GM20431 (cell line): ENCODE data around the gene DDA1.
"Not testable (repeated sequence)": the region's sequence is repeated elsewhere in the genome, so short reads cannot be mapped to it uniquely, and the experiment has no call there.

Source experiments
- in situ Hi-C: fragments of 300-500 bp; cut with MseI, MboI; formaldehyde crosslinking; loops from one replicate; pipeline ENCODE4 v1.15.0; 2020; ENCODE audit warnings: low sequenced_read_pairs; ENCODE audit not compliant: unreplicated experiment

DDA1 gene

DNA sequence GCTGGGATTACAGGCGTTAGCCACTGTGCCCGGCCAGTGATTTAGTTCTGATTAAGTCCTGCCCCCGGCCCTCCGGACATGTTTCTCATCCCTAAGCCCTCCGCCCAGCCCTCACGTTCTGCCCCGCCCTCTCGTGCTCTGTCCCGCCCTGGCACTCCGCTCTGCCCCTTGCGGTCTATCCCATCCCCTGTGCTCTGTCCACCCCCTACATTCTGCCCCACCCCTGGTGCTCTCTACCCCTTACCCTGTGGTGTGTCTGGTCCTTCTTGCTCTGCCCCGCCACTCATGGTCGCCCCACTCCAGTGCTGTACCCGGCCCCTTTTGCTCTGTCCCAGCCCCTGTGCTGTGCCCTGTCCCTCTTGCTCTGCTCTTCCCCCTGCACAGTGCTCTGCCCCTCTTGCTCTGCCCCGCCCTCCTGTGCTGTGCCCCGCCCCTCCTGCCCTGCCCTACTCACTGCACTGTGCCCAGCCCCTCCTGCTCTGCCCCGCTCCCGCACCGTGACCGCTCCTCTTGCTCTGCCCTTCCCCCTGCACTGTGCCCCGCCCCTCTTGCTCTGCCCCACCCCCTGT is 31.0 kb downstream of the DDA1 start:
- in situ Hi-C loops: loop anchor here (10.0 kb wide), 1 partner anchor 54 kb away; the partner anchor contains the start of gene CCDC194

DNA sequence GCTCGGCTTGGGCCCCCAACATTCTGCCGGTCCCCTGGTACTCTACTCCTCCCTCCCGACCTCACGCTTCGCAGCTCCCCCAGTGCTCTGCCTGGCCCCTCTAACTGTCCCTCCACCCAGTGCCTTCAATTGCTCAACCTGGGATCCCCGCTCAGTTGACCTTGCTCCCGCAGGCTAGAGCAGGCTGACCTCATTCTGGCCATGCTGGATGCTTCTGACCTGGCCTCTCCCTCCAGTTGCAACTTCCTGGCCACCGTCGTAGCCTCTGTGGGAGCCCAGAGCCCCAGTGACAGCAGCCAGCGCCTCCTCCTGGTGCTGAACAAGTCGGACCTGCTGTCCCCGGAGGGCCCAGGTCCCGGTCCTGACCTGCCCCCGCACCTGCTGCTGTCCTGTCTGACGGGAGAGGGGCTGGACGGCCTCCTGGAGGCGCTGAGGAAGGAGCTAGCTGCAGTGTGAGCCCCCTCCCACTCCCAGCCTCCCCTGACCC is 31.6 kb downstream of the DDA1 start:
- in situ Hi-C loops: loop anchor here (10.0 kb wide), 1 partner anchor 54 kb away; the partner anchor contains the start of gene CCDC194

DNA sequence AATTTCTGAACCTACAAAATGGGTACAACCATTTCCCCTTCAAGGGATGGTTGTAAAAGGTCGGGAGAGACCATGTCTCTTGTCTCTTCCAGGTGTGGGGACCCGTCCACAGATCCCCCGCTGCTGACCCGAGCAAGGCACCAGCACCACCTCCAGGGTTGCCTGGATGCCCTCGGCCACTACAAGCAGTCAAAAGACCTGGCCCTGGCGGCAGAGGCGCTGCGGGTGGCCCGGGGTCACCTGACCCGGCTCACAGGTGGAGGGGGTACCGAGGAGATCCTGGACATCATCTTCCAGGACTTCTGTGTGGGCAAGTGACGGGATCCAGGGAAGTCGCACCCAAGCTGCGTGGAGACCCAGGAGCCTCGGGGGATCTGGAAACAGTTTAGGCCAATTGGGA is 32.0 kb downstream of the DDA1 start:
- in situ Hi-C loops: loop anchor here (10.0 kb wide), 1 partner anchor 53 kb away; the partner anchor contains the start of gene CCDC194

DNA sequence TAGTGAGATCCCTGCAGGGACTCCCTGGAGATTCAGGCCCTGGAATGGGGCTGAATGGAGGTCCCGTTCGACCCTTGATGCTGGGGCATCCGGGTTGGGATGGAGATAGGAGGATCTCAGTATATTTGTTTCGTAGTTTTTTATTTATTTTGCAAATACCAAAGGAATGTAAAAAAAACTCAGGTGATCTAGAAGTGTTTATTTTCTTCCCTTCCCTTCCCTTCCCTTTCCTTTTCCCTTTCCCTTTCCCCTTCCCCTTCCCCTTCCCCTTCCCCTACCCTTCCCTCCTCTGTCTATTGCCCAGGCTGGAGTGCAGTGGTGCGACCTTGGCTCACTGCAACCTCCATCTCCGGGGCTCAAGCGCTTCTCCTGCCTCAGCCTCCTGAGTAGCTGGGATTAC is 32.5 kb downstream of the DDA1 start:
- in situ Hi-C loops: loop anchor here (10.0 kb wide), 1 partner anchor 53 kb away; the partner anchor contains the start of gene CCDC194

DNA sequence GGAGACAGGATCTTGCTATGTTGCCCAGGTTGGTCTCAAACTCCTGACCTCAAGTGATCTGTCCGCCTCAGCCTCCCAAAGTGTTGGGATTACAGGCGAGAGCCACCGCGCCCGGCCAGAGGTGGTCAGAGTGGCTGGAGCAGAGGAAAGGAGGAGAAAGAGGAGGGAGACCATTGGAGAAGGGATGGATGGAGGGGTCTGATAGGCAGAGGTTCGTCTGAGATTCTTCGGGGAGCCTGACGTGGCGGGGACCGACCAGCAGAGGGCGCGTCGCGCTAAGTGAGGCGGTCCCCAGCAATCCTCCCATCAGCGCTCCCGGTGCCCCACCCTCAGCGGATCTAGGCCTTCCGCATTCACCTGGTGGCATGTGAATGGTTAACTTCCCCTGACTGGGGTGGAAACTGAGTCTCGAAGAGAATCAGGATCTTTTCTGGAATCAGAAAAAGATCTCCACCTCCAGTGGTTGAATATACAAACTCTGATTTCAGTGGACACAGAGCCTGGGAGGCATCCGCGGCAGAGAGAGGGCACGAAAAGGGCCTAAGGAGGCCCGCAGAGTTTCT is 36.8 kb downstream of the DDA1 start:
- in situ Hi-C loops: loop anchor here (10.0 kb wide), 1 partner anchor 49 kb away; the partner anchor contains the start of gene CCDC194

DNA sequence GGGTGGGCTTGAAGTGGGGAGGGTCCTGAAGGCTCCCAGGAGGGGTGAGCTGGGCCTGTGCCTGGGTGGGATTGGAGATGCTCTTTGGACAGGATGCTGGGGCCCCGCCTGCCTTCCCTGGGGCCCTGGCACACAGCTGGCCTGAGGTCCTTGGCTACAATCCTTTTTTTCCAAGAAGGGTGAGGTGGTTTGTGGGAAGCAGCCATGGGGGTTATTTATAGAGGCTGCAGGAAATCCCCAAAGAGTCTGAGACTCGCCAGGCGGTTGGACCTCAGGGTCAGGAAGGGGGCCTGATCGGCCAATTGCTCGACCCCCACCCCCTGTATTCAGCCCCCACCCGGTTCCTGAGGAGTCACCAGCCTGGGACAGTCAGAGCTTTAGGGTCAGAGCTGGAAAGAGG is 38.0 kb downstream of the DDA1 start:
- in situ Hi-C loops: loop anchor here (10.0 kb wide), 1 partner anchor 47 kb away; the partner anchor contains the start of gene CCDC194

DNA sequence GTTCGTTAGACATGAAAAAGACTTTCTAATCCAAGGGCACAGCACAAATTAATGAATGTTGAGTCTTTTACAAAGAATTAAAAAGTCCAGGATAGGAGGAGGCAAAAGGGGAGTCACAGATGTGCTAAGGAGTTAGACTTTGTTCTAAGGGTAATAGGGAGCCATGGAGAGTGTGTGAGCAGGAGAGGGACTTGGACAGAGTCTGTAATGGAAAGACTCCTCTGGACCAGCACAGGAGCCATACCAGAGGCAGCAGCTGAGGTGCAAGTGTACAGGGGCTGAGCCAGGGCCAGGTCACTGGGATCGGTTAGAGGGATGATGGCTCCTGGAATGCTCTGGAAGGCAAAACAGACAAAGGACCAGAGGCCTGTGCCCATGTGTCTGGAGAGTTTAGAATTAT is 38.5 kb downstream of the DDA1 start:
- in situ Hi-C loops: loop anchor here (10.0 kb wide), 1 partner anchor 47 kb away; the partner anchor contains the start of gene CCDC194

DNA sequence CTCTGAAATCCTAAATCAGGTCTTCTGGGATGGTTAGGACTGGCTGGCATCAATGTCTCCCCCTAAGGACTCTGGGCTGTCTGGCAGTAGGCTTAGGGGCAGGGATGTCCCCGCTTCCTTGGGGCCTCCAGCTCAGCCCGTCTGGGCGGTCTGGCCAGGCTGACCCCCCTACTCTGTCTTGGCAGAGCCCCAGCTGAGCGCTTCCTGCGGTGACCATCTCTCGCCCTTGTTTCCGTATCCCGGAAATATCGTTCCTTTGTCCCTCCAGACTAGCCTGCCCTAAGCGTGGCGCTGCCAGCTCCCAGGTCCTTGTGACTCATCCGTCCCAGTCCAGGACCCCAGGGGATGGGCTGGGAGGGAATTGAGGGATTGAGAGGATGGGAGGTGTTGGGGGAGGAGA is 39.3 kb downstream of the DDA1 start:
- in situ Hi-C loops: loop anchor here (10.0 kb wide), 1 partner anchor 46 kb away; the partner anchor contains the start of gene CCDC194

DNA sequence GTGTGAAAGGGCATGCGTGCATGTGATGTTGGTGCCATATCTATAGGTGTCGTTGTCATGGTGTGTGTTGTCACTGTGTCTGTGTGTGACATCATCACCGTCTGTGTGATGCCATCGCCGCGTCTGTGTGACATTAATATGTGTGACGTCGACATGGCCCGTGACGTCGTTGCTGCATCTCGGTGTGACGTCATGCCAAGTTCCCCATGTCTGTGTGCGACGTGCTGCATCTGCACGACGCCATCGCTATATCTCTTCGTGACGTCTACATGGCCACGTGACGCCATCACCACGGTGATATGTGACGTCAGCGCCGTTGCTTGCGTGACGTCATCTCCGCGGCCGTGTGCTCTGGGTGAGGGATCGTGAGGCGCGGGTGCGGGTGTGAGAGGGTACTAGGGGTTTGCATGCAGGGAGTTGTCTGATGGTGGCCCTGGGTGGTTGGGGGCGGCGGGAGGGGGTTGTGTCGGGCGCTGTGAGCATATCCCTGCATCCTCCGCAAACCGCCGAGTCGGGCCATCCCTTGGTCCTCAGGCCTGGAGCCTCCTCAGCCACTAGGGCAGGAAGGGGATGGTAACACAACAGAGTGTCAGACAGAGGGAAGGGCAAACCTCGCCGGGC is 42.6 kb downstream of the DDA1 start:
- in situ Hi-C loops: no loop called here

DNA sequence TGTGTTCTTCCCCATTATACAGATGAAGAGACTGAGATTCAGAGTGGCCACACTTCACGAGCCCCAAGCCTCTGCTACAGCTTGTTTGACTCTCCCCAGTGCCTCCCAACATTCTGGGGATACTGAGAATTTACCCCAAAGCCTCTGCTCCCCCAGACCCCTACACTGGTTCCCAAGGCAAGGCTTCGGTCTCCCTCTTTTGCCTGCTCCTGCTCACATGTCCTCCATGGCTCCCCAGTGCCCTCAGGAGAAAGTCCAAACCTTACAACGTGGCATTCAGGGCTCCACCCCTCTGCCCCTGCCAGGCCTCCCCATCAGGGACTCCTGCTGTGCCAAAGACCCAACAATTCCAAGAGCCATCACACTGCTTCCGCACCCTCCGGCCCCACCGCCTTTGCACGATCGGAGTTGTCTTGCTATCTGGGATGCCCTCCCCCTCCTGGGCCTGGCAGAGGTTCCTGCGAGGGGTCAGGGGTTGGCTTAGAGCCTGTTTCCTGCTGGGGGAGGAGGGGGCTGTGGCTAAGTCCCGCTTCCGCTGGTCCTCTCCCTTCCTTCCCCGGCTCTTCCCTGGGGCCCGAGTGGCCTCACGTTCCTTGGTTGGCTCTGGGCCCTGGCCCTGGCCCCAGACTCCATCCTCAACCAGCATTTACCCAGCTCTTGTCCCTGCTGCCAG is 43.4 kb downstream of the DDA1 start:
- in situ Hi-C loops: no loop called here

DNA sequence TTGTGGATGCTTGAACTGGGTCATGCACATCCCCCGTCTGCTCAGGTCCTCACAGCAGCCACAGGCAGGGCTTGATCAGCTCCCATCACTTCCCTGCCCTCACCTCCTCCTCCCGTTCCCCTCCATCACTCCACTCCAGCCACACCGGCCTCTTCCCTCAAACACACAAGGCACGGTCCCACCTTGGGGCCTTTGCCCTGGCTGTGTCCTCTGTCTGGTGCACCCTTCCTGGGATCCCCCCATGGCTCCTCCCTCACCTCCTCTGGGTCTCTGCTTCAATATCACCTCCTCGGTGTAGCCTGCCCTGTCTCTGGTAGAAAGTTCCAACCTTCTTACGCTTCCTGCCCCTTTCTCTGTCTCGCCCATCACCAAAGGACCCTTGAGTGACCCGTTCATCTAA is 44.0 kb downstream of the DDA1 start:
- in situ Hi-C loops: no loop called here

DNA sequence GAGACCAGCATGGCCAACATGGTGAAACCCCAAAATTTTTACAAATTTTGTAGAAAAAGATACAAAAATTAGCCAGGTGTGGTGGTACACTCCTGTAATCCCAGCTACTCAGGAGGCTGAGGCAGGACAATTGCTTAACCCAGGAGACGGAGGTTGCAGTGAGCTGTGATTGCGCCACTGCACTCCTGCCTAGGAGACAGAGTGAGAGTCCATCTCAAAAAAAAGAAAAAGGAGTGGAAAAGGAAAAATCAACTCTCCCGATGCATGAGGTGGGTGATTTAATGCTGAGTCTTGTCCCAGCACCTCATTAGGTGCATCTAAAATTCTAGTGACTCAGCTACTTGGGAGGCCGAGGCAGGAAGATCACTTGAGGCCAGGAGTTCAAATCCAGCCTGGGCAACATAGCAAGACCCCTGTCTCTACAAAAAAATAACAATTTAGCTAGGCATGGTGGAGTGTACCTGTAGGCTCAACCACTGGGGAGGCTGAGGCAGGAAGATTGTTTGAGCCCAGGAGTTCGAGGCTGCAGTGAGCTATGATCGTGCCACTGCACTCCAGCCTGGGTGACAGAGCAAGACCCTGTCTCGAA is 47.8 kb downstream of the DDA1 start:
- in situ Hi-C loops: no loop called here

DNA sequence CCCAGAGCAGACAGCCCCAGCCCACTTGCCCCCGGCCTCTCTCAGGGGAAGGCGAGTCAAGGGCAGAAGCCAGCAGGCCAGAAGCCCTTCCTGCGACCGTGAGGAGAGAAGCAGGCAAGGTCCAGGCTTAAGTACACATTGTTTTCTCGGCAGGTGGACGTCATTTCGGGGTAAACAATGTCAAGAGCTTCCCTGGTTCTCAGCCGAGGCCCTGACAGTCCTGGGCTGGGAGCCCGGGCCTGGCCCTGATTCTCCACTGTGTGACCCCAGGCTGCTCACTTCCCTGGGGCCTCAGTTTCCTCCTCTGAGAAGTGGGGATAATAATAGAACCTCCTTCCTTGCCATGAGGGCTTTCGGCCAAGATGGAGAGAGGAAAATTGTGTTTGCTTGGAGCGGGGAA is 48.4 kb downstream of the DDA1 start:
- in situ Hi-C loops: no loop called here

DNA sequence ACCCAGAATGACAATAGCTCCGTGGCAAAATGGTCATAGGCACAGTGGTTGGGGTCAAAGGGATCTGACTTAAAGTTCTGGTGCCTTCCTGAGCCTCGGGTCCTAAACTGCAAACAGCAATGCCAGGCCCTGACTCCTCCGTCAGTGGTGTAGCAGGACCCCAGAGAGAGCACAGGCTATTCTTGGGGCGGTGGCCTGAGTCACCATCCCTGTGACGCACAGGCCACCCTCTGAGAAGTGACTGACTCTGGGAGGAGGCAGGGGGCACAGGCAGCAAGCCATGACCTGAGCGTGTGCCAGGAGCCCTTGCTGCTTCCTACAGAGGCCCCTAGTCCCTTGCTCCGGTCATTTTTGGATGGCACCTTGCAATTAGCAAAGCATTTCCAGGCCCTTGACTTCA is 49.0 kb downstream of the DDA1 start:
- in situ Hi-C loops: no loop called here

DNA sequence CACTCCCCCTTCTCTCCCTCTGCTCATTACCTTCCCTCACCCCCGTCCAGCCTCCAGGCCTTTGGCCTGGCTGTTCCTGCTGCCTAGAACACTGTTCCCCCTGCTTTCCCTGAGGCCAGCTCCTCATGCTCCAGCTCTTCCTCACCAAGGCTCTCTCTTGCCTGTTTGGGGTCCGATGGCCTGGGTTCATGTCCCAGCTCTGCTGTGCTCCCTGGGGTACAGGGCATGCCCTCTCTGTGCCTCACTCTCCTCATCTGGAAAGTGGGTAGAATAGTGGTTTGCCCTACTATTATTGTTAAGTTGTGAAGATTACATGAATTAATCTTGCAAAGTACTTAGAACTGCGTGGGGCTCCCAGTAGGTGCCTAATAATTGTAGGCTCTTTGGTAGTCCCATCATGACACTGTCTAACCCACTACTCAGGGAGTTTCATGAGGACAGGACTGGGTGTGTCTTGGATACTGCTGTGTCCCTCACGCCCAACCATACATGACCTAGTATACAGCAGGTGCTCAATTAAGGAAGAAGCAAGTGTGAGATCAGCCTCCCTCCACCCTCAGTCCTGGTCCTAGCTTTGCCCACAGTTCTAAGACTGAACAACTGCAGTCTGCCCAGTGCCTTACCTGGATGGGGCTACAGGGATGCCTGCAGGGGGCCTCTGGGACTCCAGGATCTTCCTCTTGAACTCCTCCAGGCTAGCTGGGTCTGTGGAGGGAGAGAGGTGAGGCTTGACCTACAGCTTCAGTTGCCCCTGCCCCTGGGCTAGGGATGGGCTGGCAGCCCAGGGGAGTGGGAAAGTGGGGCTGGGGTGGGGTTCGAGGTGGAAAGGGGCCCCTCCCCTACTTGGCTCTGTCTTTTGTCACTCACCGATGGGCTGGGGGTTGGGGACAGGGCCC is 50.8 kb downstream of the DDA1 start:
- in situ Hi-C loops: no loop called here

DNA sequence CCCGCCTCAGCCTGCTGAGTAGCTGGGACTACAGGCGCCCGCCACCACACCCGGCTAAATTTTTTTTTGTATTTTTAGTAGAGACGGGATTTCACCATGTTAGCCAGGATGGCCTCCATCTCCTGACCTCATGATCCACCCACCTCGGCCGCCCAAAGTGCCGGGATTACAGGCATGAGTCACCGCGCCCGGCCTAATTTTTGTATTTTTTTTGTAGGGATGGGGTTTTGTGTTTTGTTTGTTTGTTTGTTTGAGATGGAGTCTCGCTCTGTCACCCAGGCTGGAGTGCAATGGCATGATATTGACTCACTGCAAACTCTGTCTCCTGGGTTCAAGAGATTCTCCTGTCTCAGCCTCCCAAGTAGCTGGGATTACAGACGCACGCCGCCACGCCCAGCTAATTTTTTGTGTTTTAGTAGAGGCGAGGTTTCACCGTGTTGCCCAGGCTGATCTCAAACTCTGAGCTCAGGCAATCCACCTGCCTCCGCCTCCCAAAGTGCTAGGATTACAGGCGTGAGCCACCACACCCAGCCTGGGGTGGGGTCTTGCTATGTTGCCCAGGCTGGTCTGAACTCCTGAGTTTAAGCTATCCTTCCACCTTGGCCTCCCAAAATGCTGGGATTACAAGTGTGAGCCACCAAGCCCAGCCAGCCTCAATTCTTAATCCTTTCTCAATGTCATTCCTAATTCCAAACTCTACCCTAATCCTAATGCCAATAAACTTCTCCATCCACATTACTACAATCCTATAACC is 54.7 kb downstream of the DDA1 start:
- in situ Hi-C loops: not testable (repeated sequence)

DNA sequence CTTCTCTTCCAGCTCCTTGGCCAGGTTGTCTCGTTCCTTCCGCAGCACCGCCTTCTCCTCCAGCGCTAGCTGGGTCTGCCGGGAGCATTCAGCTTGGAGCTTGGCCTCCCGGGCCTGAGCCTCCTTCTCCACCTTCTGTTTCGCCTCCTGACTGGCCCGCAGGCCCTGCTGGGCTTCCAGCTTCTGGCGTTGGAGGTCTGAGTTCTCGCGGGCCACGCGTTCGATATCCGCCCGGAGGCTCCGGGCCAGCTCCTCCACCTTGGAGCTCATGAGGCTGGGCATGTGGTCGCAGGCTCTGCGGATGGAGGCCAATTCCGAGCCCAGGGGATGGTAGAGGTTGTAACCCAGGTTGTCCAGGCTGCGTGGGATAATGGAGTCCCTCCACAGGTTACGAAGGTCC is 56.0 kb downstream of the DDA1 start:
- in situ Hi-C loops: no loop called here

DNA sequence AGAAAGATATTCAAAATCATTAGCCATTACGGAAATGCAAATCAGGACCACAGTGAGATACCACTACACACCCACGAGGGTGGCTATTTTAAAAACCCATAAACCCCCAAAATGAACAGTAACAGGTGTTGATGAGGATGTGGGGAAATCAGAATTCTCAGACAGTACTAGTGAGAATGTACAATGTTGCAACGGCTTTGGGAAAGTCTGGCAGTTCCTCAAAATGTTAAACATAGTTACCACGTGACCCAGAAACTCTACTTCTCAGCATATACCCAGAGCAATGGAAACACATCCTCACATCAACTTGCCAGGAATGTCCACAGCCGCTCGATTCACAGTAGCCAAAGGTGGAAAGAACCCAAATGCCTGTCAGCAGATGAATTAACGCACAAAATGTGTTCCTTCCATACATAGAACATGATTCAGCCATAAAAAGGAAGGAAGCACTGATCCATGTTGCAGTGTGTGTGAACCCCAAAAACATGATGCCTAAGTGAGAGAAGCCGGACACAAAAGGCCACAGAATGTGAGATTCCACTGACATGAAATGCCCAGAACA is 60.7 kb downstream of the DDA1 start:
- in situ Hi-C loops: no loop called here
